Activated CD8-positive, alpha-beta memory T cell treated with anti-CD3 and anti-CD28 coated beads for 24 hours (primary cell): Measurements from ENCODE around the gene SH3BP4.

ENCODE experiments used
- DNase-seq: peaks from one replicate; pipeline ENCODE4 v3.0.0-alpha.2; 2020

SH3BP4 gene

DNA sequence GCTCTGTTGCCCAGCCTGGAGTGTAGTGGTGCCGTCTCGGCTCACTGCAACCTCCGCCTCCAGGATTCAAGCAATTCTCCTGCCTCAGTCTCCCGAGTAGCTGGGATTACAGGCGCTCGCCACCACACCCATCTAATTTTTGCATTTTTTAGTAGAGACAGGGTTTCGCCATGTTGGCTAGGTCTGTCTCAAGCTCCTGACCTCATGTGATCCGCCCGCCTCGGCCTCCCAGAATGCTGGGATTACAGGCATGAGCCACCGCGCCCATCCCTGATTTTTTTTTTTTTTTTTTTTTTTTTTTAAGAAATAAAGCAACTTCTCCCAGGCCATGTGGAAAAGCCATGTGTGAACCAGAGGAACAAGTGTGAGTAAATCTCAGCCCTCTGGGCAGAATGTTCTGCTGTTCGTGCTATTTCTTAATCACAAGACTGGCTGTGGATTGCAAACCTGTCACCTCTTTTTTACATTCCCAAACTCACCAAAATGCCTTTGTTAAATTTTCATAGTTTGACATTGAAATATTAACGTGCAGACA, 6.4 kb upstream of the SH3BP4 start:
- DNase-seq: no peak

DNA sequence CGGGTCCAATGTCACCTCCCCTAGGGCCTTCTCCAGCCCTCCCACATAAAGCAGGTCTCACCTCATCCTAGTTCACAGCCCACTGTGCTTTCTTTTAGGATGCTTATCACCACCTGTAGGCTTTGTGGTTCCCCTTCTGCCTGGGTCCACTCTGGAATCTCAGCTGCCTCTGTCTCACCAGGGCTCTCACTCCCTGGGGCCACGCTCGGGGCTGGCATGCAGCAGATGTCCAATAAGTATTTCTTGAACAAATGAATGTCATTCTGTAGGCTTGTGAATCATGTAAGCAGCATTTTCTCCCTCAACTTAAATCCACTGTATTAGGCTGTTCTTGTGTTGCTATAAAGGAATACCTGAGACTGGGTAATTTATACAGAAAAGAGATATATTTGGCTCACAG, 4.3 kb upstream of the SH3BP4 start:
- no peak for DNase-seq

DNA sequence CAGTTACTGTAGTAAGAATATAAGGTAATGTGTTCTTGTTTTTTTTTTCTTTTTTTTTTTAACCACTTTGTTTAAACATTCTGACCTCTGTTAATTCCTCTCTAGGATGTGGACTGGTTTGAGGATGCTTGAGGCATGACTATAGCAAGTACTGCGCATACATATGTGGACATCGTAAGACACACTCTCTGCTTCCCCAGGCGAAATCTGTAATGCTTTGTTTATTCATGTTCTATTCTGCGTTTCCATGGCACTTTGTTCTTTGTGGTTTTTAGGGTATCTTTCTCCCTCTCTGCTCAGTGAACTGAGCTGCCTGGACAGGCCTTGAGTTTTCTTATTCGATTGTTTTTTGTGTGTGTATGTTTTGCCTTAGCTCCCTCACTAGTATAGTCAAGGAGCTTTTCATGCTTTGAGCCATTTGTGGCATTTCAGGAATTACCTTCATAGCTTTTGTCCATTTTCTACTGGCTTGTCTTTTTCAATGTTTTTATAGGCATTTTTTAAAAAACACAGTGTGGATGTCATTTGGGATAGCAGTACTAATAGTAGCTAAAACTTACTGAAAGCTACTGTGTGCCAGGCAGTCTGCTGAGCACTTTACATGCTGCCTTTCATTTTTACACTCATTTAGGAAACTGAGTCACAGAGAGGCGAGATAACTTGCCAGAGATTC, 1.9 kb upstream of the SH3BP4 start:
- no peak for DNase-seq

DNA sequence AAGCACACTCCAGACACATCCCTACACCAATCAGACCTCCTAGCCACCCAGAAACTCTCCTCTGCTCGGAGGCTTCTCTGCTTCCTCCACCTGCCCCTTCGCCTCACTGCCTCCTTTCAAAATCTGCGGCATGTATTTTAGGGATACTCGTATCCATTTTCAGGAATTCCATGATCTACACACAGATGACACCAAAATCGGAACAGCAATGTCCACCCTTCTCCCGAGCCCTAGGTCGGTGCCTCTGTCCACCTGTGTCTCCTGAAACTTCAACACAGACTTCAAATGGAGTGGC, 1.4 kb upstream of the SH3BP4 start:
- no peak for DNase-seq

DNA sequence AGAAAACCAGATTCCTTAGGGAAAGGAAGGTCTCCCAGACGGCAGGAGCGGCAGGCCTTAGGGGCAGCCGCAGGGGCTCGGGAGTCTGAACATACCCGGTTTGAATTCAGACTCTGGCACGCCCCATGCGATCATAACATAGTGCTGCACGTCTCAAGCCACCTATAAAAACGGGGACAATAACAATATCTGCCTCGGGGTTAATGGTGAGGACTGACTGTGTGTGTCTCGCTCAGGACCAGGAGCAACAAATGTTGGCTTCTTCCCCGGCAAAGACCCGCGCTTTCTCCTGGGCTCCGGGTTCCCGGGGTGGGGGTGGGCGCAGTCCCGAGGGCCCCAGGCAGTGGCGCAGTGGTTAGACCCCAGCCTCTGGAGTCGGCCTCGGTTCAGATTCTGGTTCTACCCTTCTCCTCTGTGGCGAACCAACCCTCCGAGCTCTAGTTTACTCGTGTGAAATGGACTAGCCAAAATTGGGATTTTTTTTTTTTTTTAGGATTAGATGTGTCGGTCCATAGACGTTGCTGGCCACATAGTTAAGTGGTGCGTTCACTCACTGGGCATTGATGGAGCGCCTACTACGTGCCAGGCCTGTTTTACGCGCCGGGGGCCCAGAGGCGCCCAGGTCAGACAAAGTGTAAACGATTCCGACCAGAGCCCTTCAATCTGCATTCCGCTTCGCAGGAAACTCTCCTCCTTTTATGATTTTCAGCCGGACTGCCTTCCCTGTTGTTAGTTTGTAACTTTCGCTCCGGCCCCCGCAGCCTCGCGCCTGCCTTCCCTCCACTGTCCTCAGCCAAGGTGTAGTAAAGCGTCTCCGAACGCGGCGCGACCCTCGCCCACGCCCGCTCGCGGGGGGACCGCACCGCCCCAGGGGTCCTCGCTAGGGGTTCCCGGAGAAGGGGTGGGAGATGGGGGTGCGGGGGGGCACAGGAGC, 820 bp upstream of the SH3BP4 start:
- DNase-seq: no peak

DNA sequence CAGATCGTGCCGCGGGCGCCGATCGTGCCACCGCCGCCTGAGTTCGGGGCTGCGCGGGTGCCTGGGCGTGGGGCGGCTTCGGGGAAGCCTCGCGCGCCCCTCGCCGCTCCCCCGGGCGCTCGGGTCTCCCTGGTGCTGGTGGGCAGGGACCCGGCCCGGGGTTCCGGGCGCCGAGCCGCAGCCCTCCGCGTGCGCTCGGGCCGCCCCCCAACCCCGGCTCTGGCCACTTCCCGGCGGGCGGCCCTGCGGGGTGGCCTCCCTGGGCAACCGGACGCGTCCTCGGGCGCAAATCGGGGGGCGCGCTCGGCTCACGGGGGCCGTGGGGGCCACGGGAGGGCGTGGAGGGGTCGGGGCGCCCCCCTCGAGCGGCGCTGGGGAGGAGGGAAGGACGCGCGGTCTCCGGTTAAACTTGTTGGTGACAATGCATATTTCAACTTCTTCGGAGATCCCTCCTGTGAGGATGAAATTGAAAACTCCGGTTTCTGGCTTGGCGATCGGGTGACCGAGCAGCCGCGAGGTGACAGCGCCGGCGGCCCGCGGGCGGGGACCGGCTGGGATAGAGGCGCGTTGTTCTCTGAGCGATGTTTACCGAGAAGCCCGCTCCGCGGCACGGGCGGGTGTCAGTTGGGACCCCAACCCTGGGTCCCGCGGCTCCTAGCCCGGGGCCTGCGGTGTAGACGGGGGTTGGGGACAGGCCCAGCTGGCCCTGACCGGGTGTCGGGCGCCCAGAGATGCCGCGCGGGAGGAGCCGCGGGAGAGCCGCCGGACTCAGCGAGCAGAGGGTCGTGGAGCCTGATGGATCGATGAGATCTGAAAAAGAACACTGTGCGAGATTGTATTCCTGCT, 676 bp downstream of the SH3BP4 start:
- no peak for DNase-seq

DNA sequence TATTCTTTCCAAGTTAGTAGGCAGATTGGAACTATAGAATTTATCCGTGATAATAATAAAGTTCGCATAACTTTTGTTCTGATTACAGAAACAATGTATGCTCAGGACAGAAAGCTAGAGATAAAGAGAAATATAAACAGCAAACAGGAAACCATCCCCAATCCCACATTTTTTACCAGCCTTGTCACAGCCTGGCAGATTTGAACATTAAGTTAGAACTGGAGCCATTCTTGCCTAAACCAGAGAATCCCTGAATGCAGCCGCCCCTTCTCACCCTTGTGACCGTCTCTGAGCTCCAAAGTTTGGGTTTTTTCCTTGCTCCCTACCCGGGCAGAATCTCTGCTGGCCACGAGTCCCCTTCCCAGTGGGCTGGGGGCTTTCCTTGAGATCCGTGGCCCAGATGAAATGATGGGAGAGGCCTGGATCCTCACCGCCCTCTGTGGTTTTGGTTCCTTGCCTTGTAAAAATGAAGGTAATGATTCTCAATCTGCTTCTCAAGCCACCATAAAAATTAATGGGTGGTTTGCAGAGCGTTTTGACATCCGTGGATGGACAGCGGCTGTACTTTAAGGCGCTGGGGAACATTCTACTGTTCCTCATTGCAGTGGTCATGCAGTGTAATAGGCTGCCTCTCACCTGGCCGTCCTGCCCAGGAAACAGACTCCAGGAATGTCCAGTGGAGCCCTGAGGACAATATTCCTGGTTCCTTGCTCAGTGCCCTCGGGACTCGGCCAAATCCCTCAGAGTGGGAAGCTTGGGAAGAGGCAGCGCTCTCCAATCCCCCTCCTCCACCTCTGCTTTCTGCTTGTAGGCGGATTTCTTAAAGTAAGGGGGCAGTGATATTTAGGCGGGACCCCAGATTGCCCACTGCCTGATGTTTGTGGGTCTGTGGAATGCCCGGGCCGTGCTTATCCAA, 1.6 kb downstream of the SH3BP4 start:
- DNase-seq: no peak

DNA sequence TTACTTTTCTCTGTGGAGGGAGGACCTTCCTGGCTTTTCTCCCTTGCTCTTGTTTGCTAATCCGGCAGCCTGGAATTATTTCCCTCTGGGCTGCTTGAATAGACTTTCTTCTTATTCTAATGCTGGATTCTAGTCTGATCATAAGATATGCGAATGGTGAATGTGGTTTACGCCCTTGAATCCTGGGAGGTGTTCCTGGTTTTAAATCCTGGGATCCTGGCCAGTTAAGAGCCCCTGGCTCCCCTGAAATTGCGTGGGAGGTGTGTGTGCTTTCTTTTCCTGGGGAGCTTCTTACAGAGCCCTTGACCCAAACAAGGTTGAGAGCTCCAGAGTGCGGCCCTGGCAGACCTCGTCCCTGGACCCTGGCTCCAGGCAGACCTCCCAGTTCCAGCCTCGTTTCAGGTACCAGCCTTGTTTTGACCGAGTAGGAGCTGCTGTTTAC, 2.8 kb downstream of the SH3BP4 start:
- no peak for DNase-seq

DNA sequence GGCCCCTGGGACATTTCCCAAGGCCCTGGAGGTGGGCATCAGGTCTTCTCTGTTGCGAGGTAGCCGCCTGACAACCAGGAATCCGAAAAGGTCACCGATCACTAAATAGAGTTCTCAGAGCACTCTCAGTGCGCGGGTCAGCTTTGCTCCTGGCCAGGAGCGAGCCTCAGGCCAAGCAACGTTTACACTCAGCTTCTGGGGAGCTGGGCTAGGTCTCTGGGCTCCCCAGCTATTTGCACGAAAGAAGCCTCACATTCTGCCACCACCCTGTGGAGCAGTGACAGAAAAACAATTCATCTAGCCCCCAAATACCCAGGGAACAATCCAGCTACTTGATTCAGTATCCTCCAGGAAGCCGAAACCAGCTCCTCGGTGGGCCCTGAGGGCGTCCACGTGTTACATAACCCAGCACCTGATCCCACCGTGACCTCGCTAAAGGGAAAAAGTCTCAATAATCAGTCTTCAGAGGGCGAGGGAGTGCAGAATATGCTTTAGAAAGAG, 3.3 kb downstream of the SH3BP4 start:
- DNase-seq: no peak

DNA sequence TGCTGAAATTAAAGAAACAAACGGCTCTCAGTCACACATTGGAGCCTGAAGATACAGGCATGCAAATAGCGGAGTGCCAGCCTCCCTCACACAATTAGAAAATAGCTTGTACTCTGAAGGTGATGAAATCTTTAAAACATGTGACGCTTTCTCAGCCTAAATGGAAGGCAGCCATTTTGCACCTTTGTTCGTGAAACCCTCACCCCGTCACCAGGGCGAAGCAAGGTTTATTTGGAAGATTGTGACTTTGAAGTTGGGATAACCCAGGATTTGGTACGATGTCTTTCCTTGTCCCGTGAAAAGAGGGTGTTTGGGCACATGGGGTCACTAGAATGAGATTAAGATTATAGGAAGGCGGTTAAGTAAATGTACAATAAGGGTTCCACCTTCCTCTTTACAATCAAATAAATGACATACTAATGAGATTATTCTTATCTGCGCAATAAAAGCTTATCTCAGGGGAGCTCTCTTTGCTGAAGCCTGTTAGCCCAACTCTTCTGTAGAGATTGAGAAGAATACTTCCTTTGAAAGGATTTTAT, 4.2 kb downstream of the SH3BP4 start:
- DNase-seq: no peak

DNA sequence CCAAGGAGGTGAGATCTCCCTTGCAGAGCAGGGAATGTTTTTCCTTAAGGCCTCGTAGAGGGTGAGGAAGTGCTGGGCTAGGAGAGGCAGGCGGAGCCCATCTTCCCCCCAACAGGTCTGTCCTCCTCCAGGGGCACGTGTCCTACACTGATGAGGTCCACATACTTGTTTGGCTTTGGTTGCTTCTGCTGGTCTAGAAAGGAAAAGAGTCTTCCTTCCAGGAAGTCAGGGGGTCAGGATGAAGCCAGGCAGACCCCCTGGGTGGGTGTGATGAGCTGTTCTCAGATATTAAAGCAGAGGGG, 6.0 kb downstream of the SH3BP4 start:
- DNase-seq: no peak

DNA sequence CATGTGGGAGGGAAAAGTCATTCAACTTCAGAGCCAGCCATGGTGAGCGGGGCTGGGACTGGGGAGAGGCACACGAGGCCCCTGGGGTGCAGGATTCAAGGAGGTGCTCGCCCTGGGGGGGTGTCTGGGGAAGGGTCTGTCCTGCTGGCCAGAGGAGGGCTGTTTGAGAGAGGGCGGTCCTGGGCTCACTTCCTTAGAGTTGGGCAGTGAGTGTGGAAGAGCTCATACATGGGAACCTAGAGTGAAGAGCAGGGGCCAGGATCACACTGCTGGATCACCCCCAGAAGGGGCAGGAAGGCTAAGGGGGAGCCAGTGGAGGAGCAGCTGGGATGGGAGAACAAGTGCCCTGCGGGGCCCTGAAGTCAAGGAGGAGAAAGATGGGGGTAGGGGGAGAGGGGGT, 6.5 kb downstream of the SH3BP4 start:
- DNase-seq: no peak

DNA sequence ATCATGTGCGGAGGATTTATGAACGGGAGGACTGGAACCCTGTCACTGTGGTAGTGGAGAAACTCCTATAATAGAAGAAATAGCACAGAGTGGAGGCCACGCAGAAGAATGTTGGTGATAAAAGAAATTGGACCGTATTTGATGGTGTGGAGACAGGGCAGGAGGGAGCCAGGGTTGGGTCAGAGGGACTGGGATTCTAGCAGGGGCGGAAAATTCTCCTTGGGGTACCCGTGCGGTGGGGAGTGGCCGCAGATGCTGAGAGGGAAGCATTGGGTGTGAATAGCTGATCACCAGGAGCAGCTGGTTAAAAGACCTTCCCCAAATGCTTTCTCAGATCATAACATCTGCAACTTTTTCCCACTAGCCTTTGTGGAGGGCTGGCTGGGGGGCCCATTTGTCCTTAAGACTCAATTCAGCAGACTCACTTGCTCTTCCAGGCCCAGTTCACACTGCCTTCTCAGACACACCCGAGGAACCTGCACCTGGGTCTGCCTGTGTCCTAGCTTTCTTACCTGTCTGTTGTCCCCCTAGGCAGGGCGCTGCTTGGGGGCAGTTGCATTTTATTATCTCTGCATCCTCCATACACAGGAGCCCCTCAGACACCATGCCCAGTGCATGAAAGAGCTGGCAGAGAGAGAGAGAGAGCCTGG, 7.1 kb downstream of the SH3BP4 start:
- no peak for DNase-seq

DNA sequence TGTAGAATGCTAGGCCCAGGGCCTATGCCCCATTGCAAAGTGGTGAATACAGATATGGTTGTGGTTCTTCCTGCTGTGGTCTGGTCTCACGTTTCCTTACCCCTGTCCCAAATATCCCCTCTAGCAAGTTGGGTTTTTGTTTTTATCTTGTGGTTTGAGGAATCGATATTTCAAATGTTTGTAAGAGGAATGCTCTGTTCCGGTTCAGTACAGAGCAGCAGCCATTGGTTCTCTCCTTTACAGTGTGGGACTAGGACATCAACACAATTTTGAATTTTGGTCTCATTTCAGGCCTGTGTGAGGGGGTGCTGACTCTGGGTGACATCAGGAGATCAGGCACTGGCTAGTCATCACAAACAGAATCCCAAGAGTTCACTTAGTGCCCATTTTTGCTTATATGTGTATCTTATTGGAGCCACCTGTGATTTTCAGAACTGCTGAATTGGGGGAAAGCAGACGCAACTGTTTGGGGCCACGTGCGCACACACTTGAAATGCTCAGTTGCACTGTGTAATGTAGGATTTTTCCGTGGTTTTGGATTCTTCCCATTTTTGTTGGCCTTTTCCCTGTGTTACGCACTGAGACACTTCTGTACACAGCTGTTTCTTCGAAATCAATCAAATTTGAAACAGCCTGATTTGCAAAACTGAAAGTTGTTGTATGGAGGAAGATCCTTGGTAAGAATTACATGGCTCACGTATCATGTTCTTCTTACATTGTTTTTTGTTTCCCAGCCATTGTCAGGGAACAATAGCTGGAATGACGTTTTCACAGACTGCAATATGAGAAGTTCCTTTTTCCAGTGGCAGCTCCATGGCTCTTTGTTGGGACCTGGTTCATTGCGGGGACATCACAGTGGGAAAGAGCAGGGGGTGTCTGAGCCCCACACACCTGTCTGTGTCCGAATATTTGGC, 8.6 kb downstream of the SH3BP4 start:
- DNase-seq: no peak

DNA sequence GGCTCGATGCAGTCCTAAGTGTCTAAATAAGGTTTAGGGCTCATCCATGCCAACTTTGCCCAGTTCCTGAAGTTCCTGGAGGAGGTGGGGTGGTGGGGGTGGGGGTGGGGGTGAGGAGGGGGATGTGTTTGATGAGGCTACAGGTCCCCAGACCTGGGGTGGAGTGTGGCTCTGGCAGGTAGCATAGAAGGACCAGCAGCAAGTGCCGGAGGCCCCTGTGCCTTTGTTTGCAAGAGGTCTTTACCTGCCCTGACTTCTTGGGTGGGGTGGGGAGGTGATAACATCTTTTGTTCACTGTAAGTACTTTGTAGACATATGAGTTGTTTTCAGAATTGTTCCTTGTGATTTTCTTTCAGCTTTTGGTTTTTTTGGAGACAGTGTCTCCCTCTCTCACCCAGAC, 10.0 kb downstream of the SH3BP4 start:
- DNase-seq: no peak

DNA sequence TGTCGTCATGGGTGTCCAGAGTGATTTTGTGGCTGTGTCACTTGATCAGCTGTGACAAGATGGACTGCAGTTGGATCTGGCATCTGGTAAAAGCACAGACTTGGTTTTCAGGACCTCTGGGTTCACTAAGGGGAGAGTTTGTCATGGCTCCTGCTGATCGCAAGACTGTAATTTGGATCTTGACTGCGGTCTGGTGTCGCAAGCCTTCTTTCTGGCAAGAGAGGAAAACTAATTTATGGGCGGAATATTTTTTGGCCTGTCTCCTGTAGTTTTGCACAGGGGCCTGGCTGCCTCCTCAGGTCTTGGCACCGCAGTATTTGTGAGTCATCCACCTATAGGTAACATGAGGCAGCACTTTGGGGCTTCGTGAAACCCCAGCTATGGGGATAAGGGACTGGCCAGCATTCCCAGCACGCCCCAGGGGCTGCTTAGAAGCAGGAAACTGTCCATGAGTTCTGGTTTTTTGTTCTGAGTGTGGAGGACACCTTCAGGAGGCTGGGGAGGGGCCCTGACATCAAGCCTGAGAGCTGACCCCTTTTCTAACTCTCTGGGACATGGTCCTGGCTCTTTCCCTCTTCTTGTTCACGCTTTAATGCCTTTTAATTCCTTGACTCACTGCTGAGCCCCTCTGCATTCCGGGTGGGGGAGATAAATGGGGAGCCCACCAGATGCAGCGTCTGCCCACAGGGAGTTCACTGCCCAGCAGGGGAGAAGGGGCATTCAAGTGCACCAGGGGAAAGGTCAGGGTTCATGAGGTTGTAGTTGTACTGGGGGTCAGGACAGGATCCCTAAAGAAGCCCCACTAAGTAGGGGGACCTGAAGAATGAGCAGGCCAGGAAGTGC, 12.2 kb downstream of the SH3BP4 start:
- DNase-seq: no peak

DNA sequence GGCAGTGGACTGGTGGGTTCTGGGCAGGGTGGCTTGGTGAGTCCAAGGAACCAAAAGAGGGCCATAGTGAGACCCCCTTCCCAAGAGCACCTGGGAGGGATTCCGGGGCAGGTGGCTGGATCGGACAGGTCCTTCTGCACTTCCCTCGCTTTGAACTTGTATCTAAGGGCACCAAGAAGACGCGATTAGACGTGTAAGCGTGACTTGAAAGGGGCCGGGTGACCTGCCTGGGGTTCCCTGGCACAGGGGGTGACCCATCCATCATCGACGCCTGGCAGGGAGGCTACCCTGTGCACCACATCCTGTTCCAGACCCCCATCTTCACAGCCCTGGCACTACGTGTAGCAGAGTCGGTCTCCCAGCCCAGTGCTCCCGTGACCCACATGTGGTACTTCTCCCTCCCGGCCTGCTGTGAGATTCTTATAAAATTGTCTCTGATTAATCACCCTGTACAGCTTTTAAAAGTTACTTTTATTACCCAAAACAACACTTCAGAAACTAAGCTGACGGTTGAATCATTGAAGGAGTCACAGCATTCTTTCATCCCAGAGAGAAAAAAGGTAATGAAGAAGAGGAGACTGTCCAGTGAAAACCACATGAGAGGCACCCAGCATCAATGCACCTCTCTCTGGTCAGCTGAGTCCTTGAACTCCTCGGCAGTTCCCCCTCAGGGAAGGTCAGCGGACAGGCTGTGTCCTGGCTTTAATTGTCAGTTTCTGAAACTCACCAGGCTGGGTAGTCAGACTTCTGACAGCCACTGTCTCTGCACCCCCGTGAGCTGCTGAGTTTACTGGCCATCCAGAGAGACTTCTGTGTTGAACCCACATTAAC, 13.0 kb downstream of the SH3BP4 start:
- no peak for DNase-seq

DNA sequence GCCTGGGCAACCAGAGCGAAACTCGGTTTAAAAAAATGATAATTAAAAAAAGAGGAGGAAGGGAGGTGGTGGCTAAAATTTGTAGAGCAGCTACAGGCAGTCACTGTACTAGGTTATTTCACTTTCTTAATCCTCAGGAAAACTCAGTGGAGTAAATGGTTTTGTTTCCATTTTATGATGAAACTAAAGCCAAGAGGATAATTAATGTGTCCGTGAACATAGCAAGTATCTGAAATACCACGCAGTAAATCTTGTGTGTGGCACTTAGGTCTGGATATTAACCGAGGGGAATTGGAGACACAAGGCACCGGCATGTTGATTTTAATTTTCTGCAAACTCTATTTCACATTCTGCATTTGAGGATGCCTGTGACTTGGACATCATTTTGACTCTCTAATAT, 14.5 kb downstream of the SH3BP4 start:
- no peak for DNase-seq
